HEK293T (cell line): ENCODE measurements around the gene SEPSECS.

Experiments used
- CTCF ChIA-PET: fragments of 350-600 bp; formaldehyde crosslinking; extraction: SDS; loops from one replicate; lab custom pipeline; 2021; ENCODE audit warnings: antibody characterized with exemption, inconsistent platforms; lab: Yijun Ruan, JAX
- POLR2A ChIA-PET: fragments of 350-600 bp; formaldehyde crosslinking; extraction: SDS; loops from one replicate; lab custom pipeline; 2020; ENCODE audit warnings: antibody characterized with exemption, inconsistent platforms; lab: Yijun Ruan, JAX
- DNase-seq: peaks from one replicate; pipeline ENCODE4 v3.0.0; 2012; ENCODE audit warnings: mixed read lengths; ENCODE audit errors: extremely low spot score
- ARNT ChIP-seq: fragments of 450-650 bp; IDR thresholded peaks from 2 replicates; pipeline ENCODE4 v1.6.1; 2017; ENCODE audit warnings: mild to moderate bottlenecking
- BHLHE40 ChIP-seq: fragments of 450-650 bp; IDR thresholded peaks from 2 replicates; pipeline ENCODE4 v1.6.1; 2016; ENCODE audit warnings: mild to moderate bottlenecking, moderate library complexity, borderline replicate concordance
- CTBP1 ChIP-seq: fragments of 450-650 bp; IDR thresholded peaks from 2 replicates; pipeline ENCODE4 v1.6.1; 2016; ENCODE audit warnings: borderline replicate concordance
- ELF4 ChIP-seq: fragments of 450-650 bp; IDR thresholded peaks from 2 replicates; pipeline ENCODE4 v1.6.1; 2017; ENCODE audit warnings: antibody characterized with exemption
- FOXA1 ChIP-seq: fragments of 450-650 bp; IDR thresholded peaks from 2 replicates; pipeline ENCODE4 v1.6.1; 2016; ENCODE audit warnings: mild to moderate bottlenecking
- FOXK2 ChIP-seq: fragments of 450-650 bp; IDR thresholded peaks from 2 replicates; pipeline ENCODE4 v1.6.1; 2016; ENCODE audit warnings: mild to moderate bottlenecking
- FOXM1 ChIP-seq: fragments of 450-650 bp; IDR thresholded peaks from 2 replicates; pipeline ENCODE4 v1.6.1; 2017; ENCODE audit warnings: mild to moderate bottlenecking, borderline replicate concordance
- HDGF ChIP-seq: fragments of 450-650 bp; IDR thresholded peaks from 2 replicates; pipeline ENCODE4 v1.6.1; 2017; ENCODE audit warnings: antibody characterized with exemption, borderline replicate concordance
- L3MBTL2 ChIP-seq: fragments of 450-650 bp; conservative IDR thresholded peaks from 2 replicates; pipeline ENCODE4 v1.6.1; 2016; ENCODE audit warnings: mild to moderate bottlenecking
- LEF1 ChIP-seq: fragments of 450-650 bp; IDR thresholded peaks from 2 replicates; pipeline ENCODE4 v1.6.1; 2017; ENCODE audit warnings: mild to moderate bottlenecking, borderline replicate concordance
- NFRKB ChIP-seq: fragments of 450-650 bp; IDR thresholded peaks from 2 replicates; pipeline ENCODE4 v1.6.1; 2016; ENCODE audit warnings: mild to moderate bottlenecking, moderate library complexity
- PKNOX1 ChIP-seq: fragments of 450-650 bp; IDR thresholded peaks from 2 replicates; pipeline ENCODE4 v1.6.1; 2016
- SP1 ChIP-seq: fragments of 450-650 bp; IDR thresholded peaks from 2 replicates; pipeline ENCODE4 v1.6.1; 2017
- SUZ12 ChIP-seq: fragments of 450-650 bp; IDR thresholded peaks from 2 replicates; pipeline ENCODE4 v1.6.1; 2016; ENCODE audit warnings: mild to moderate bottlenecking
- TARDBP ChIP-seq: fragments of 450-650 bp; IDR thresholded peaks from 2 replicates; pipeline ENCODE4 v1.6.1; 2016
- ZNF384 ChIP-seq: fragments of 450-650 bp; IDR thresholded peaks from 2 replicates; pipeline ENCODE4 v1.6.1; 2016

The SEPSECS gene

GRCh38 chr4:25108556-25108955 is 51.7 kb downstream of the SEPSECS start:
- CTCF ChIA-PET = no interaction called here
- TF ChIP-seq LEF1 (no peak), ELF4 (no peak)
- POLR2A ChIA-PET = no interaction called here
- no peak for DNase-seq

GRCh38 chr4:25107827-25108516 is 52.3 kb downstream of the SEPSECS start:
- POLR2A ChIA-PET = no interaction called here
- DNase-seq = no peak
- CTCF ChIA-PET = no interaction called here
- TF ChIP-seq BHLHE40 (no peak), PKNOX1 (0 out of 2 replicates have a peak, but pooled peaks have one; percentile 2), ARNT (no peak)

- TF ChIP-seq FOXM1 (no peak), BHLHE40 (no peak), SP1 (no peak), FOXA1 (no peak), PKNOX1 (no peak)
- POLR2A ChIA-PET = no interaction called here
- CTCF ChIA-PET = no interaction called here
- no peak for DNase-seq
These were observed 53.7 kb downstream of the SEPSECS start for GRCh38 chr4:25106363-25107151.

- no peak for DNase-seq
- ChIA-PET POLR2A (no interaction called here), CTCF (no interaction called here)
- TF ChIP-seq FOXA1 (no peak), ZNF384 (no peak), SUZ12 (no peak), PKNOX1 (no peak), TARDBP (no peak), NFRKB (no peak), SP1 (no peak), LEF1 (no peak)
These were observed 55.7 kb downstream of the SEPSECS start for GRCh38 chr4:25104591-25104990.

DNA sequence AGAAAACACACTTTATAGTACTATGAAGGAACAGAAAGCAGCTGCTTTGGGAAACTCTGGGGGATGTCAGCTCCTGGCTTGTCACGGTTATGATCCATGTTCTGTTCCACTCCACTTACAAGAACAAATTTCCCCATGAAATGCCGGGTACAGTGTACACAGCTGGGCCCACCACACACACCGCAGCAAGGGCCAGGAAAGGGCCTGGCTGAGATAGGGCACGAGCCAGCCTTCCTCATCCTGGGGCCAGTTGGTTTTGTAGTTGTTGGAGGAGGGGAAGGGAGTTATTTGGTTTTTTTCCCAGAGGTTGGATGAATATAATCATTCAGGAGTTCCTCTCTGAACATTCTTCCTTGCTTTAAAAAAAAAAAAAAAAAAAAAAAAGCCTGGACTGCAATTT is 56.8 kb downstream of the SEPSECS start:
- DNase-seq = no peak
- CTCF ChIA-PET = no interaction called here

DNA sequence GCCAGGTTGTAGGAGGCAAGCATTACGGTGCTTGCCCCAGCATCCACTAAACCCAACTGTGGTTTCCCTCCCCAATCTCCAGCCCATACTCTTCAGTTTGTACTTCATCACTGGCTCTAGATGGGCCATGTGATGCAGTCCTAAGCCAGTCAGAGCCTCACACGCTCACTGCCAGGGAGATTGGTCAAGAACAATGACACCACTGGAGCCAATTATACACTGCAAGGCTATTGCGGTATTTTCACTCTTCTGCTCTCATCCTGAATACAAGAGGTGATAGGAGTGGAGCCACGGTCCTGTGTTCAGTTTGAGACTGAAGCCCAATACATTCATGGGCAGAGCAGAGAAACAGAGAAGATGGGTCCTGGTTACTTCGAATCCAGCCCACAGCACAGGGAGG is 58.4 kb downstream of the SEPSECS start:
- ChIA-PET CTCF (no interaction called here), POLR2A (no interaction called here)
- no peak for DNase-seq
- TF ChIP-seq FOXK2 (no peak), SP1 (no peak), FOXM1 (no peak), HDGF (no peak), FOXA1 (no peak), CTBP1 (no peak), PKNOX1 (no peak), ZNF384 (no peak), L3MBTL2 (no peak), TARDBP (no peak), NFRKB (no peak), LEF1 (no peak)

More for the DNA sequence above, 56.8 kb downstream of the SEPSECS start:
- POLR2A ChIA-PET = no interaction called here
- no peak for TF ChIP-seq SUZ12
- TF ChIP-seq BHLHE40 = no peak
- TF ChIP-seq ELF4 = no peak
- no peak for TF ChIP-seq FOXM1
- TF ChIP-seq SP1 = no peak
- TF ChIP-seq NFRKB = no peak
- TF ChIP-seq TARDBP = no peak
- TF ChIP-seq FOXA1 = no peak
- TF ChIP-seq L3MBTL2 = no peak

DNA sequence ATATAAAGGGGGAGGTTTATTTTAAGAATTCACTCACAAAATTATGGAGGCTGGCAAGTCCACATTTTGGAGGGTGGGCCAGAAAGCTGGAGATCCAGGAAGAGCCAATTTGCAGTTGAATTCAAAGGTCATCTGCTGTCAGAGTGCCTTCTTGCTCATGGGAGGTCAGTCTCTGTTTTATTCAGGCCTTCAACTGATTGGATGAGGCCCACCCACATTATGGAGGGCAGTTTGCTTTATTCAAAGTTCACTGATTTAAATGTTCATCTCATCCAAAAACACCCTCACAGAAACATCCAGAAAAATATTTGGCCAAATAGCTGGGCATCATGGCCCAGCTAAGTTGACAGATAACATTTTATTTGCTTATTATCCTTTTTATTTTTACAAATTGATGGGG is 59.5 kb downstream of the SEPSECS start:
- ChIA-PET CTCF (no interaction called here), POLR2A (no interaction called here)
- TF ChIP-seq PKNOX1 (no peak), NFRKB (no peak), ZNF384 (no peak), FOXA1 (no peak), SUZ12 (no peak), ELF4 (no peak), FOXK2 (no peak), FOXM1 (no peak), SP1 (no peak)
- DNase-seq = no peak
